SJSA1 (cell line): ENCODE results near the gene TFIP11. TPM values are rescaled to one million over a fixed set of nuclear protein-coding genes. Genes with fewer than 3 reads are reported as not detected.

Source experiments
- DNase-seq, 2 experiments: peaks; one replicate each; pipeline ENCODE4 v3.0.0-alpha.2; 2015 to 2020; ENCODE audit warnings: low spot score in 2 of 2, low read depth in 1 of 2
- H3K27ac ChIP-seq: fragments of 250-450 bp; sonication (Bioruptor Pico); 2 replicates; pipeline ENCODE4 v1.5.1; 2020; ENCODE audit warnings: mild to moderate bottlenecking, moderate library complexity
- H3K27me3 ChIP-seq: fragments of 250-450 bp; sonication (Bioruptor Pico); replicated peaks from 2 replicates; pipeline ENCODE4 v1.5.1; 2020; ENCODE audit warnings: mild to moderate bottlenecking, moderate library complexity
- H3K36me3 ChIP-seq: fragments of 250-450 bp; sonication (Bioruptor Pico); 2 replicates; pipeline ENCODE4 v1.5.1; 2020; ENCODE audit warnings: mild to moderate bottlenecking
- H3K4me1 ChIP-seq: fragments of 250-450 bp; sonication (Bioruptor Pico); replicated peaks from 2 replicates; pipeline ENCODE4 v1.6.1; 2021; ENCODE audit warnings: mild to moderate bottlenecking
- H3K4me3 ChIP-seq: fragments of 250-450 bp; sonication (Bioruptor Pico); 2 replicates; pipeline ENCODE4 v1.5.1; 2020; ENCODE audit warnings: mild to moderate bottlenecking
- H3K9me3 ChIP-seq: fragments of 250-450 bp; sonication (Bioruptor Pico); replicated peaks from 2 replicates; pipeline ENCODE4 v1.5.1; 2020; ENCODE audit warnings: mild to moderate bottlenecking
- total RNA-seq: library from RNA; depleted of rRNA; stranded (reverse); fragments of >200 nt; shearing (Covaris generic); gene quantifications from 2 replicates; pipeline ENCODE4 v1.2.3, GENCODE V29; 2014

The TFIP11 gene
- total RNA-seq, 1 experiment from 2014 or later = 29.5 TPM

- Histone ChIP-seq H3K27ac (peak overlapping the region; percentile 43), H3K4me3 (no peak overlapping the region), H3K27me3 (no peaks in the 10 kb centered on the region), H3K4me1 (peaks cover 37% of the 10 kb centered on the region), H3K9me3 (no peaks in the 10 kb centered on the region), H3K36me3 (peaks cover 80% of the 10 kb centered on the region)
- DNase-seq = no peak
Measured at GRCh38 chr22:26470807-26471206, 41.5 kb downstream of the TFIP11 start.

DNA sequence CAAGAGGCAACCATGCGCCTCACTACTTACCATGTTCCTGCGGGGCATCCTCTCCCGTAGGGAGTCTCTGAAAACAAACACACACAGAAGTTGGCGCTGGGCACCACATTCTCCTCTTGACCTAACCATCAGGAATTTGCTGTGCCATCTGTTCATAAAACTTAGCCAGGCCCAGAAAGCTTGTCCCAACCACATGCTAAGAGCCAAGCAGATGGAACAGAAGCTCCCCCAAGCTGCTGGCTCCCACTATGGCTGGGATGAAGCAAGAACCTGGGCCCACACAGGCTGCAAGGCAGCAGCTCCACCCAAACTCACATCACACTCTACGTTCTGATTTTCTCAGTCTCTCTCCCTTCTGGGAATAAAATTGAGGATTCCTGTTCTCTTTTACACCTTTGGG is 46.1 kb downstream of the TFIP11 start:
- Histone ChIP-seq H3K36me3 (peaks cover 91% of the 10 kb centered on the region), H3K9me3 (no peaks in the 10 kb centered on the region)

DNA sequence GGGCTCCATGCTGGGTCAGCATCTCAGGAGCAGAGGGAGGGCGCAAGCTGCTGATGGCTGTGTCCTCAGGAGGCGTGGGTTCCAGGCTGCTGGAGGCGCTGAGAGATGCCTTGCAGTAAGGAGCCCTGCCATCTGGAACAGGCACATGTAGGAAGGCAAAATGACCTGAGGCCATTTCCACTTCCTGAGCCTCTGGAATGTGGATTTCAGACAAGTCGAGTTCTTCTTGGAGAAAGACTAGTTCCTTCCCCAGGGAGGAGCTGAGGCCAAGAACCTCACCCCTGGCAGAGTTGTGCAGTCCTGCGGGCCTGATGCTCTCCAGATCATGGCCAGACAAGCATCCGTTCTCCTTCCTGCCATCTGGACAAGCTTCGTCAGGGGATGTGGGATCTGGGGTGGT is 48.0 kb downstream of the TFIP11 start:
- DNase-seq = no peak
- H3K4me3 ChIP-seq = no peak overlapping the region
- H3K27ac ChIP-seq = no peak overlapping the region
- no peaks in the 10 kb centered on the region for H3K4me1 ChIP-seq
- H3K27me3 ChIP-seq = no peaks in the 10 kb centered on the region; the same call in 1 of the 2 replicates
- peaks cover 90% of the 10 kb centered on the region for H3K36me3 ChIP-seq
- H3K9me3 ChIP-seq = no peaks in the 10 kb centered on the region

More for the DNA sequence above, 46.1 kb downstream of the TFIP11 start:
- no peaks in the 10 kb centered on the region for H3K27me3 ChIP-seq
- H3K4me3 ChIP-seq = no peak overlapping the region
- no peak overlapping the region for H3K27ac ChIP-seq
- no peak for DNase-seq
- H3K4me1 ChIP-seq = peaks cover 6% of the 10 kb centered on the region

GRCh38 chr22:26463688-26464087 is 48.6 kb downstream of the TFIP11 start:
- H3K27me3 ChIP-seq = no peaks in the 10 kb centered on the region; the same call in 1 of the 2 replicates
- no peak for DNase-seq
- no peak overlapping the region for H3K27ac ChIP-seq
- H3K9me3 ChIP-seq = no peaks in the 10 kb centered on the region
- peaks cover 84% of the 10 kb centered on the region for H3K36me3 ChIP-seq
- H3K4me3 ChIP-seq = no peak overlapping the region
- H3K4me1 ChIP-seq = no peaks in the 10 kb centered on the region

GRCh38 chr22:26463101-26463661 is 49.1 kb downstream of the TFIP11 start:
- Histone ChIP-seq H3K4me3 (no peak overlapping the region), H3K36me3 (peaks cover 80% of the 10 kb centered on the region), H3K4me1 (no peaks in the 10 kb centered on the region), H3K27ac (no peak overlapping the region), H3K27me3 (no peaks in the 10 kb centered on the region; the same call in 1 of the 2 replicates), H3K9me3 (no peaks in the 10 kb centered on the region)
- DNase-seq = no peak

- Histone ChIP-seq H3K4me1 (no peaks in the 10 kb centered on the region), H3K36me3 (peaks cover 82% of the 10 kb centered on the region), H3K27ac (no peak overlapping the region), H3K9me3 (no peaks in the 10 kb centered on the region), H3K27me3 (no peaks in the 10 kb centered on the region; the same call in 1 of the 2 replicates), H3K4me3 (no peak overlapping the region)
- DNase-seq = no peak
Measured at GRCh38 chr22:26462641-26463040, 49.6 kb downstream of the TFIP11 start.

DNA sequence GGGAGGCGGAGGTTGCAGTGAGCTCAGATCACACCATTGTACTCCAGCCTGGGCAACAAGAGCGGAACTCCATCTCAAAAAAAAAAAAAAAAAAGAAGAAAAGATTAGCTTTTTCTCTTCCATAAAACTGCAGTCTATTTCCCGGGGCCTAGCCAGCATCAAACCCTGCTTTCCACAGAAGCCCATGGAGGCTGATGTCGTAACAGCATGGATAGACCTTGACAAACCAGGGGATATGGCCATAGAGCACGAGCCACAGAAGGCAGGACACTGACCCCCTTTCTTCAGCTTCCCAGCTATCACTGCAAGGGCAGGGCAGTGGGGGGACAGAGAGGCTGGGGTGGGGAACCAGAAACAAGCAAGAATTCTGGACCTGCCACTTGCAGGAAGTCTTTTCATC is 50.2 kb downstream of the TFIP11 start:
- no peak overlapping the region for H3K27ac ChIP-seq
- peaks cover 80% of the 10 kb centered on the region for H3K36me3 ChIP-seq
- H3K4me3 ChIP-seq = no peak overlapping the region
- no peaks in the 10 kb centered on the region for H3K4me1 ChIP-seq
- DNase-seq = no peak
- H3K27me3 ChIP-seq = no peaks in the 10 kb centered on the region; the same call in 1 of the 2 replicates
- no peaks in the 10 kb centered on the region for H3K9me3 ChIP-seq

GRCh38 chr22:26461188-26461810 is 51.0 kb downstream of the TFIP11 start:
- peaks cover 76% of the 10 kb centered on the region for H3K36me3 ChIP-seq

DNA sequence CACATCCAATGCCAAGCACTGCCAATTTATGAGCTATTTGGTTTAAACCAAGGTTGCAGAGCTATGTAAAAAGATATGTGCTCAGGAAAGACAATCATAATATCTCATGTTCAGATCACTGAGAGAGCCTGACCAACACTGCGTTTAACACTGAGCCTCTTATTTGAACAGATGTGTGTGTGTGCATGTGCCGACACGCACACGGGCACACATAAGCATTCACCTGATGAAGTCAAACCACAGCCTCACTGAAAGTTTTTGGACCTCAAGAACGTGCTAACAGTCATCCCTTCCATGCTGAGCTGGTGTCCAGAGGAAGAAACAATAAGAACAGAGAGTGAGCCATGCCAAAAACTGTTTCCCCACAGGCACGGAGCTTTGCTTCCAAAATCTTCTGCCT is 52.1 kb downstream of the TFIP11 start:
- Histone ChIP-seq H3K27ac (no peak overlapping the region), H3K27me3 (no peaks in the 10 kb centered on the region; the same call in 1 of the 2 replicates), H3K36me3 (peaks cover 70% of the 10 kb centered on the region), H3K4me3 (no peak overlapping the region), H3K9me3 (no peaks in the 10 kb centered on the region), H3K4me1 (no peaks in the 10 kb centered on the region)
- DNase-seq = no peak

More at GRCh38 chr22:26461188-26461810, 51.0 kb downstream of the TFIP11 start:
- no peaks in the 10 kb centered on the region for H3K9me3 ChIP-seq
- H3K4me3 ChIP-seq = no peak overlapping the region
- H3K27me3 ChIP-seq = no peaks in the 10 kb centered on the region; the same call in 1 of the 2 replicates
- DNase-seq = peak; percentile 22 to 71
- no peaks in the 10 kb centered on the region for H3K4me1 ChIP-seq
- no peak overlapping the region for H3K27ac ChIP-seq

DNA sequence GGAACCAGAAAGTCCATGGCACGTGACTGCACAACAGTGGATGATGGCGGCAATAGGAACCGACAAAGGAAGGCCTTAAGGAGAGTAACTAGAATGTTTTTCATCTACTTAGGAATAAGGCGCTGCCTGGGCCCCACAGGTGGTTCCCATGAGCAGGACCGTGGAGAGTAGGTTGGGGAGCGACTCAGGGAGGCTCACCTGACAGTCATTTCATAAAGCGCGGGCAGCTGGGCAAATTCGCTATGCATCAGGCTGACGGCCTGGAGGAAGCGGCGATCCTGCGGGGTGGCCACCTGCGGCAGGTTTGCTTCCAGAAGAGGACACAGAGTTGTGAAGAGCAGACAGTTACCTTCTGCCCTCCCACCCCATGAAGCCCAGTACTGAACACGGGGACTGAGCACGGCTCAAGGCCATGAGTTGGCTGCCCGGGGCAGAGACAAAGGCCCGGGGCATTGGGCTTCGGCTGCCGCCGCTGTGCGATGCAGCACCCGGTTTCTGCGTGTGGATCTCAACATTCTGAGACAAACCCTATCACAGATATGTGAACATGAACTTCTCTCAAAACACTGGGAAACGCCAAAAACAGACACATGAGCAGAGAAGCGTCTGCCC is 54.5 kb downstream of the TFIP11 start:
- Histone ChIP-seq H3K4me1 (no peaks in the 10 kb centered on the region), H3K27me3 (no peaks in the 10 kb centered on the region; the same call in 1 of the 2 replicates), H3K4me3 (no peak overlapping the region), H3K36me3 (peaks cover 62% of the 10 kb centered on the region), H3K9me3 (no peaks in the 10 kb centered on the region), H3K27ac (no peak overlapping the region)
- no peak for DNase-seq

GRCh38 chr22:26453812-26454500 is 58.3 kb downstream of the TFIP11 start:
- Histone ChIP-seq H3K27me3 (no peaks in the 10 kb centered on the region), H3K4me3 (no peak overlapping the region), H3K9me3 (no peaks in the 10 kb centered on the region), H3K36me3 (peaks cover 47% of the 10 kb centered on the region), H3K27ac (no peak overlapping the region), H3K4me1 (no peaks in the 10 kb centered on the region)
- no peak for DNase-seq

DNA sequence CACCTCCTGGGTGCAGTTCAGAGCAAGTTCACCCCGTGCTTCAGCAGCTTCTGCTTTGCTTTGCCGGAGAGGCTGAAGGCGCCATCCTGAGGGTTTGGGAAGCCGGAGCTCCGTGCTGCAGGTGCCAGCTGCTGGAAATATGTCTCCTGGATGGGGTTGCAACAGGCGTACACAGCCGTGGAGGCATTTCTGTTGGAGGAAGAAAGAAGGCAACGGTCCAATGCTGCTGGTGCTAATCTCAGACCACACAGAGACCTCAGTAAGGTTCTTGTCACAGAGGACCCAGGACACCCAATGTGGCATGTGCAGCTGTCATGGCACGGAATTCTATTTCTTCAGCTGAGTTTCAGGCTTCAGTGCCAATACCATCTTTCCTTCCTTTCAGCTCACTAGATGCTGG is 59.1 kb downstream of the TFIP11 start:
- no peaks in the 10 kb centered on the region for H3K27me3 ChIP-seq
- no peaks in the 10 kb centered on the region for H3K4me1 ChIP-seq
- H3K36me3 ChIP-seq = peaks cover 46% of the 10 kb centered on the region
- H3K4me3 ChIP-seq = no peak overlapping the region
- DNase-seq = no peak
- no peaks in the 10 kb centered on the region for H3K9me3 ChIP-seq
- H3K27ac ChIP-seq = no peak overlapping the region

- no peak for DNase-seq
- H3K27ac ChIP-seq = no peak overlapping the region
Measured at GRCh38 chr22:26452236-26453016, 59.8 kb downstream of the TFIP11 start.

More at GRCh38 chr22:26452236-26453016, 59.8 kb downstream of the TFIP11 start:
- Histone ChIP-seq H3K4me3 (no peak overlapping the region), H3K9me3 (no peaks in the 10 kb centered on the region), H3K4me1 (no peaks in the 10 kb centered on the region), H3K36me3 (peaks cover 38% of the 10 kb centered on the region), H3K27me3 (no peaks in the 10 kb centered on the region)
